Measurements from ENCODE around the gene CLMN. TPM values are rescaled to one million over a fixed set of nuclear protein-coding genes. Genes with fewer than 3 reads are reported as not detected.
A peak's percentile ranks its signal among the peaks of the same experiment; 100 is the strongest.

CLMN gene
- total and polyA plus RNA-seq, 2 of the 13 experiments (the other 11 are each of a cell fraction or from before 2014, with no cell fraction given), result 15.1 to 16.7 TPM

- no peak for TF ChIP-seq TRAFD1 (CRISPR knock-in tag; IDR thresholded peaks at IDR 0.05; ENCODE audit: borderline replicate concordance)
- no peak for TF ChIP-seq ZNF737 (CRISPR knock-in tag; IDR thresholded peaks at IDR 0.05; ENCODE audit: borderline replicate concordance)
- TF ChIP-seq, protein P1, sequence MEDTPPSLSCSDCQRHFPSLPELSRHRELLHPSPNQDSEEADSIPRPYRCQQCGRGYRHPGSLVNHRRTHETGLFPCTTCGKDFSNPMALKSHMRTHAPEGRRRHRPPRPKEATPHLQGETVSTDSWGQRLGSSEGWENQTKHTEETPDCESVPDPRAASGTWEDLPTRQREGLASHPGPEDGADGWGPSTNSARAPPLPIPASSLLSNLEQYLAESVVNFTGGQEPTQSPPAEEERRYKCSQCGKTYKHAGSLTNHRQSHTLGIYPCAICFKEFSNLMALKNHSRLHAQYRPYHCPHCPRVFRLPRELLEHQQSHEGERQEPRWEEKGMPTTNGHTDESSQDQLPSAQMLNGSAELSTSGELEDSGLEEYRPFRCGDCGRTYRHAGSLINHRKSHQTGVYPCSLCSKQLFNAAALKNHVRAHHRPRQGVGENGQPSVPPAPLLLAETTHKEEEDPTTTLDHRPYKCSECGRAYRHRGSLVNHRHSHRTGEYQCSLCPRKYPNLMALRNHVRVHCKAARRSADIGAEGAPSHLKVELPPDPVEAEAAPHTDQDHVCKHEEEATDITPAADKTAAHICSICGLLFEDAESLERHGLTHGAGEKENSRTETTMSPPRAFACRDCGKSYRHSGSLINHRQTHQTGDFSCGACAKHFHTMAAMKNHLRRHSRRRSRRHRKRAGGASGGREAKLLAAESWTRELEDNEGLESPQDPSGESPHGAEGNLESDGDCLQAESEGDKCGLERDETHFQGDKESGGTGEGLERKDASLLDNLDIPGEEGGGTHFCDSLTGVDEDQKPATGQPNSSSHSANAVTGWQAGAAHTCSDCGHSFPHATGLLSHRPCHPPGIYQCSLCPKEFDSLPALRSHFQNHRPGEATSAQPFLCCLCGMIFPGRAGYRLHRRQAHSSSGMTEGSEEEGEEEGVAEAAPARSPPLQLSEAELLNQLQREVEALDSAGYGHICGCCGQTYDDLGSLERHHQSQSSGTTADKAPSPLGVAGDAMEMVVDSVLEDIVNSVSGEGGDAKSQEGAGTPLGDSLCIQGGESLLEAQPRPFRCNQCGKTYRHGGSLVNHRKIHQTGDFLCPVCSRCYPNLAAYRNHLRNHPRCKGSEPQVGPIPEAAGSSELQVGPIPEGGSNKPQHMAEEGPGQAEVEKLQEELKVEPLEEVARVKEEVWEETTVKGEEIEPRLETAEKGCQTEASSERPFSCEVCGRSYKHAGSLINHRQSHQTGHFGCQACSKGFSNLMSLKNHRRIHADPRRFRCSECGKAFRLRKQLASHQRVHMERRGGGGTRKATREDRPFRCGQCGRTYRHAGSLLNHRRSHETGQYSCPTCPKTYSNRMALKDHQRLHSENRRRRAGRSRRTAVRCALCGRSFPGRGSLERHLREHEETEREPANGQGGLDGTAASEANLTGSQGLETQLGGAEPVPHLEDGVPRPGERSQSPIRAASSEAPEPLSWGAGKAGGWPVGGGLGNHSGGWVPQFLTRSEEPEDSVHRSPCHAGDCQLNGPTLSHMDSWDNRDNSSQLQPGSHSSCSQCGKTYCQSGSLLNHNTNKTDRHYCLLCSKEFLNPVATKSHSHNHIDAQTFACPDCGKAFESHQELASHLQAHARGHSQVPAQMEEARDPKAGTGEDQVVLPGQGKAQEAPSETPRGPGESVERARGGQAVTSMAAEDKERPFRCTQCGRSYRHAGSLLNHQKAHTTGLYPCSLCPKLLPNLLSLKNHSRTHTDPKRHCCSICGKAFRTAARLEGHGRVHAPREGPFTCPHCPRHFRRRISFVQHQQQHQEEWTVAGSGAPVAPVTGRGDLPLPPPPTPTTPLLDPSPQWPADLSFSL (CRISPR knock-in tag; IDR thresholded peaks at IDR 0.05), result no peak
- no peak for TF ChIP-seq ZNF776 (CRISPR knock-in tag; IDR thresholded peaks at IDR 0.05)
- no peak for TF ChIP-seq ZNF629 (CRISPR knock-in tag; conservative IDR thresholded peaks at IDR 0.05)
- TF ChIP-seq ZNF292 (CRISPR knock-in tag; IDR thresholded peaks at IDR 0.05; ENCODE audit: borderline replicate concordance, low read depth), result peak; percentile 16; the same call in 1 of the 2 replicates
- no peak for TF ChIP-seq ZFP37 (CRISPR knock-in tag; IDR thresholded peaks at IDR 0.05; ENCODE audit: borderline replicate concordance)
- TF ChIP-seq FOXA3 (CRISPR knock-in tag; IDR thresholded peaks at IDR 0.05), result peak; percentile 88
- no peak for TF ChIP-seq KDM4B (CRISPR knock-in tag; IDR thresholded peaks at IDR 0.05)
- TF ChIP-seq, protein P2, sequence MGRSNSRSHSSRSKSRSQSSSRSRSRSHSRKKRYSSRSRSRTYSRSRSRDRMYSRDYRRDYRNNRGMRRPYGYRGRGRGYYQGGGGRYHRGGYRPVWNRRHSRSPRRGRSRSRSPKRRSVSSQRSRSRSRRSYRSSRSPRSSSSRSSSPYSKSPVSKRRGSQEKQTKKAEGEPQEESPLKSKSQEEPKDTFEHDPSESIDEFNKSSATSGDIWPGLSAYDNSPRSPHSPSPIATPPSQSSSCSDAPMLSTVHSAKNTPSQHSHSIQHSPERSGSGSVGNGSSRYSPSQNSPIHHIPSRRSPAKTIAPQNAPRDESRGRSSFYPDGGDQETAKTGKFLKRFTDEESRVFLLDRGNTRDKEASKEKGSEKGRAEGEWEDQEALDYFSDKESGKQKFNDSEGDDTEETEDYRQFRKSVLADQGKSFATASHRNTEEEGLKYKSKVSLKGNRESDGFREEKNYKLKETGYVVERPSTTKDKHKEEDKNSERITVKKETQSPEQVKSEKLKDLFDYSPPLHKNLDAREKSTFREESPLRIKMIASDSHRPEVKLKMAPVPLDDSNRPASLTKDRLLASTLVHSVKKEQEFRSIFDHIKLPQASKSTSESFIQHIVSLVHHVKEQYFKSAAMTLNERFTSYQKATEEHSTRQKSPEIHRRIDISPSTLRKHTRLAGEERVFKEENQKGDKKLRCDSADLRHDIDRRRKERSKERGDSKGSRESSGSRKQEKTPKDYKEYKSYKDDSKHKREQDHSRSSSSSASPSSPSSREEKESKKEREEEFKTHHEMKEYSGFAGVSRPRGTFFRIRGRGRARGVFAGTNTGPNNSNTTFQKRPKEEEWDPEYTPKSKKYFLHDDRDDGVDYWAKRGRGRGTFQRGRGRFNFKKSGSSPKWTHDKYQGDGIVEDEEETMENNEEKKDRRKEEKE (IDR thresholded peaks at IDR 0.05), result no peak
- no peak for TF ChIP-seq ZNF296 (CRISPR knock-in tag; conservative IDR thresholded peaks at IDR 0.05)
- peak; percentile 42; the same call in 1 of the 2 replicates for TF ChIP-seq HNF4G (IDR thresholded peaks at IDR 0.05; ENCODE audit: borderline replicate concordance, low read depth, low read length)
- TF ChIP-seq HNF4G (CRISPR knock-in tag; IDR thresholded peaks at IDR 0.05; ENCODE audit: borderline replicate concordance, low read depth), result no peak
- TF ChIP-seq, protein P3, sequence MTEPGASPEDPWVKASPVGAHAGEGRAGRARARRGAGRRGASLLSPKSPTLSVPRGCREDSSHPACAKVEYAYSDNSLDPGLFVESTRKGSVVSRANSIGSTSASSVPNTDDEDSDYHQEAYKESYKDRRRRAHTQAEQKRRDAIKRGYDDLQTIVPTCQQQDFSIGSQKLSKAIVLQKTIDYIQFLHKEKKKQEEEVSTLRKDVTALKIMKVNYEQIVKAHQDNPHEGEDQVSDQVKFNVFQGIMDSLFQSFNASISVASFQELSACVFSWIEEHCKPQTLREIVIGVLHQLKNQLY (CRISPR knock-in tag; IDR thresholded peaks at IDR 0.05), result 0 out of 2 replicates have a peak, but pooled peaks have one; percentile 33
- TF ChIP-seq ZNF10 (CRISPR knock-in tag; IDR thresholded peaks at IDR 0.05; ENCODE audit: borderline replicate concordance, low read depth), result no peak
- TF ChIP-seq ZNF207 (IDR thresholded peaks at IDR 0.05; ENCODE audit: borderline replicate concordance), result no peak
Measured at GRCh38 chr14:95273001-95273978, 46.4 kb downstream of the CLMN start (continued).

Measured in HepG2 (cell line).